Colonic mucosa (tissue), 4 donors: Measurements from ENCODE around the gene ITCH. TPM values are rescaled to one million over a fixed set of nuclear protein-coding genes. Genes with fewer than 3 reads are reported as not detected.
"Not testable (repeated sequence)": the region's sequence is repeated elsewhere in the genome, so short reads cannot be mapped to it uniquely, and the experiment has no call there.

Source experiments
- DNase-seq: peaks from one replicate; pipeline ENCODE4 v3.0.0-alpha.2; 2020
- H3K27ac ChIP-seq: fragments of 200-600 bp; one replicate; pipeline ENCODE4 v1.8.0; 2021
- H3K27me3 ChIP-seq: fragments of 200-600 bp; one replicate; pipeline ENCODE4 v1.8.0; 2021
- H3K36me3 ChIP-seq: fragments of 200-600 bp; one replicate; pipeline ENCODE4 v1.8.0; 2021
- H3K4me1 ChIP-seq: fragments of 200-600 bp; one replicate; pipeline ENCODE4 v1.8.0; 2021; ENCODE audit warnings: mild to moderate bottlenecking
- H3K4me3 ChIP-seq: fragments of 200-600 bp; one replicate; pipeline ENCODE4 v1.8.0; 2021
- H3K9ac ChIP-seq, 2 donors: one replicate each; pipeline ENCODE4 v1.7.0; 2013; ENCODE audit warnings: control low read depth in 2 of 2, low read depth in 2 of 2, low read length in 2 of 2
- H3K9me3 ChIP-seq: fragments of 200-600 bp; one replicate; pipeline ENCODE4 v1.8.0; 2021
- CTCF ChIP-seq: fragments of 200-600 bp; IDR thresholded peaks from one replicate; pipeline ENCODE4 v1.8.0; 2022; ENCODE audit warnings: antibody characterized with exemption, mild to moderate bottlenecking
- intact Hi-C: fragments of 100-400 bp; cut with DNase I; formaldehyde crosslinking; loops from one replicate; pipeline ENCODE4 v1.14.1; 2022
- total RNA-seq, 2 donors: library from RNA; stranded (reverse); fragmentation: NEBNext Ultra II Directional in 1 of 2; extraction: Animal tissue kit (Norgen Biotek cat#: 25700) in 1 of 2; gene quantifications; one replicate each; pipeline ENCODE4 v1.2.1, GENCODE V29; 2021
- donor health status: healthy.
- donor health status: DM: no; HTN: no; CAD: no.
- donor health status: DM: no; HTN: no; CAD: no.

Gene ITCH
- total RNA-seq, 2 donors from 2014 or later, result 50.0 to 71.4 TPM

- Histone ChIP-seq H3K4me1 (peaks cover 14% of the 10 kb centered on the region), H3K9me3 (no peaks in the 10 kb centered on the region), H3K36me3 (no peaks in the 10 kb centered on the region), H3K27me3 (no peaks in the 10 kb centered on the region), H3K9ac (no peak overlapping the region), H3K4me3 (no peak overlapping the region), H3K27ac (no peak overlapping the region)
- no peak for DNase-seq
- no peak for TF ChIP-seq CTCF
- intact Hi-C loops, result no loop called here
These were observed 27.0 kb downstream of the ITCH start for GRCh38 chr20:34389954-34390555.

GRCh38 chr20:34396408-34396807 lies 33.3 kb downstream of the ITCH start:
- Histone ChIP-seq H3K27me3 (no peaks in the 10 kb centered on the region), H3K36me3 (no peaks in the 10 kb centered on the region), H3K4me1 (no peaks in the 10 kb centered on the region), H3K27ac (no peak overlapping the region), H3K9me3 (no peaks in the 10 kb centered on the region), H3K9ac (no peak overlapping the region), H3K4me3 (no peak overlapping the region)
- no peak for TF ChIP-seq CTCF
- intact Hi-C loops, result no loop called here
- no peak for DNase-seq

- H3K4me3 ChIP-seq, result no peak overlapping the region
- H3K27ac ChIP-seq, result no peak overlapping the region
- intact Hi-C loops, result no loop called here
- no peak for DNase-seq
- H3K4me1 ChIP-seq, result no peaks in the 10 kb centered on the region
- H3K36me3 ChIP-seq, result no peaks in the 10 kb centered on the region
- no peaks in the 10 kb centered on the region for H3K9me3 ChIP-seq
- H3K9ac ChIP-seq, result no peak overlapping the region
- TF ChIP-seq CTCF, result no peak
- no peaks in the 10 kb centered on the region for H3K27me3 ChIP-seq
These were observed 34.0 kb downstream of the ITCH start for GRCh38 chr20:34397096-34397495.

GRCh38 chr20:34400776-34401175 lies 37.7 kb downstream of the ITCH start:
- H3K27me3 ChIP-seq, H3K36me3 ChIP-seq, intact Hi-C loops, H3K4me1 ChIP-seq, H3K9me3 ChIP-seq, H3K9ac ChIP-seq, DNase-seq, H3K4me3 ChIP-seq, H3K27ac ChIP-seq: not testable (repeated sequence)

GRCh38 chr20:34401741-34402455 lies 38.8 kb downstream of the ITCH start:
- no peak for TF ChIP-seq CTCF
- H3K27ac ChIP-seq, result no peak overlapping the region

GRCh38 chr20:34402461-34402860 lies 39.4 kb downstream of the ITCH start:
- Histone ChIP-seq H3K9ac (no peak overlapping the region), H3K4me3 (no peak overlapping the region), H3K27me3 (no peaks in the 10 kb centered on the region), H3K9me3 (no peaks in the 10 kb centered on the region), H3K36me3 (no peaks in the 10 kb centered on the region), H3K4me1 (peaks cover 4% of the 10 kb centered on the region), H3K27ac (no peak overlapping the region)
- intact Hi-C loops, result no loop called here
- no peak for DNase-seq
- no peak for TF ChIP-seq CTCF

More at GRCh38 chr20:34401741-34402455, 38.8 kb downstream of the ITCH start:
- Histone ChIP-seq H3K4me3 (no peak overlapping the region), H3K27me3 (no peaks in the 10 kb centered on the region), H3K9ac (no peak overlapping the region), H3K9me3 (no peaks in the 10 kb centered on the region), H3K36me3 (no peaks in the 10 kb centered on the region), H3K4me1 (peaks cover 4% of the 10 kb centered on the region)
- no peak for DNase-seq
- intact Hi-C loops, result no loop called here
